OCI-LY3 (cell line): ENCODE data around the gene ITGA2.

Experiments used
- H2AFZ ChIP-seq: fragments of 200-600, 300-600 bp; shearing (Covaris generic); 2 replicates; pipeline ENCODE4 v1.6.0; 2014; ENCODE audit warnings: antibody characterized with exemption, low read depth, low read length
- H3K27ac ChIP-seq: fragments of 200-600, 300-600 bp; sonication (generic); 2 replicates; pipeline ENCODE4 v1.5.1; 2014; ENCODE audit warnings: mild to moderate bottlenecking, low read length, moderate library complexity, mixed read lengths
- H3K27me3 ChIP-seq: fragments of 200-600, 300-600 bp; sonication (generic); 2 replicates; pipeline ENCODE4 v1.6.1; 2014; ENCODE audit warnings: low read depth, low read length, mixed read lengths
- H3K36me3 ChIP-seq: fragments of 200-600, 300-600 bp; sonication (generic); replicated peaks from 2 replicates; pipeline ENCODE3; 2014; ENCODE audit warnings: low read depth, low read length, mixed read lengths
- H3K4me1 ChIP-seq: fragments of 300-600, 200-600 bp; sonication (generic); 2 replicates; pipeline ENCODE4 v1.6.1; 2014; ENCODE audit warnings: low read length, mixed read lengths
- H3K4me2 ChIP-seq: fragments of 200-600, 300-600 bp; sonication (generic); 2 replicates; pipeline ENCODE4 v1.6.1; 2014; ENCODE audit warnings: low read length, mixed read lengths
- H3K4me3 ChIP-seq: fragments of 300-600, 200-600 bp; sonication (generic); 2 replicates; pipeline ENCODE4 v1.5.1; 2014; ENCODE audit warnings: antibody characterized with exemption, mild to moderate bottlenecking, low read length, moderate library complexity
- H3K79me2 ChIP-seq: fragments of 300-600, 200-600 bp; shearing (Covaris generic); 2 replicates; pipeline ENCODE4 v1.6.1; 2014; ENCODE audit warnings: mild to moderate bottlenecking, low read length, mixed read lengths
- H3K9ac ChIP-seq: fragments of 300-600, 200-600 bp; shearing (Covaris generic); 2 replicates; pipeline ENCODE4 v1.6.0; 2014; ENCODE audit warnings: mild to moderate bottlenecking, low read length, moderate library complexity
- H3K9me3 ChIP-seq: fragments of 200-600, 300-600 bp; shearing (Covaris generic); 2 replicates; pipeline ENCODE4 v1.6.1; 2014; ENCODE audit warnings: low read length, mixed read lengths; ENCODE audit not compliant: insufficient read depth
- H4K20me1 ChIP-seq: fragments of 200-600, 300-600 bp; sonication (generic); 2 replicates; pipeline ENCODE4 v1.6.1; 2016; ENCODE audit warnings: low read length, mixed read lengths; ENCODE audit not compliant: insufficient read depth
- EZH2phosphoT487 ChIP-seq: fragments of 200-600 bp; shearing (Covaris generic); IDR thresholded peaks from 2 replicates; pipeline ENCODE4 v1.6.1; 2018; ENCODE audit warnings: antibody characterized with exemption, mixed run types, low read depth
- TF ChIP-seq, protein P1 (sequence below): fragments of 200-600, 300-600 bp; sonication (generic); IDR thresholded peaks from 2 replicates; pipeline ENCODE4 v1.5.1; 2014; ENCODE audit warnings: antibody characterized with exemption, low read length, low read depth

The ITGA2 gene

DNA sequence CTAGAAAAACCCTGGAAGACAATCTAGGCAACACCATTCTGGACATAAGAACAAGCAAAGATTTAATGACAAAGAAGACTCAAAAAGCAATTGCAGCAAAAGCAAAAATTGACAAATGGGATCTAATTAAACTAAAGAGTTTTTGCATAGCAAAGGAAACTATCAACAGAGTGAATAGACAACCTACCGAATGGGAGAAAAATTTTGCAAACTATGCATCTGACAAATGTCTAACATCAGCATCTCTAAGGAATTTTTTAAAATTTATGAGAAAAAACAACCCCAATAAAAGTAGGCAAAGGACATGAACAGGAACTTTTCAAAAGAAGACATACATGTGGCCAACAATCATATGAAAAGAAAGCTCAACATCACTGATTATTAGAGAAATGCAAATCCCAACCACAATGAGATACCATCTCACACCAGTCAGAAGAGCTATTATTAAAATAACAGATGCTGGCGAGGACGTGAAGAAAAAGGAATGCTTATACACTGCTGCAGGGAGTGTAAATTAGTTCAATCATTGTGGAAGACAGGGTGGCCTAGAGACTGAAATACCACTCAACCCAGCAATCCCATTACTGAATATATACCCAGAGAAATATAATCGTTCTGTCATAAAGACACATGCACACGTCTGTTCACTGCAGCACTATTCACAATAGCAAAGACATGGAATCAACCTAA is 116.6 kb downstream of the ITGA2 start:
- no peaks in the 10 kb centered on the region for H3K9me3 ChIP-seq
- no peaks in the 10 kb centered on the region for H3K27me3 ChIP-seq
- no peak overlapping the region for H3K4me3 ChIP-seq
- H3K36me3 ChIP-seq, result peaks cover 14% of the 10 kb centered on the region
- no peaks in the 10 kb centered on the region for H4K20me1 ChIP-seq
- peaks cover 10% of the 10 kb centered on the region; the same call in 1 of the 2 replicates for H3K4me1 ChIP-seq
- H3K27ac ChIP-seq, result no peak overlapping the region
- H3K79me2 ChIP-seq, result peaks cover 12% of the 10 kb centered on the region
- no peak overlapping the region for H2AFZ ChIP-seq
- TF ChIP-seq, protein P1, sequence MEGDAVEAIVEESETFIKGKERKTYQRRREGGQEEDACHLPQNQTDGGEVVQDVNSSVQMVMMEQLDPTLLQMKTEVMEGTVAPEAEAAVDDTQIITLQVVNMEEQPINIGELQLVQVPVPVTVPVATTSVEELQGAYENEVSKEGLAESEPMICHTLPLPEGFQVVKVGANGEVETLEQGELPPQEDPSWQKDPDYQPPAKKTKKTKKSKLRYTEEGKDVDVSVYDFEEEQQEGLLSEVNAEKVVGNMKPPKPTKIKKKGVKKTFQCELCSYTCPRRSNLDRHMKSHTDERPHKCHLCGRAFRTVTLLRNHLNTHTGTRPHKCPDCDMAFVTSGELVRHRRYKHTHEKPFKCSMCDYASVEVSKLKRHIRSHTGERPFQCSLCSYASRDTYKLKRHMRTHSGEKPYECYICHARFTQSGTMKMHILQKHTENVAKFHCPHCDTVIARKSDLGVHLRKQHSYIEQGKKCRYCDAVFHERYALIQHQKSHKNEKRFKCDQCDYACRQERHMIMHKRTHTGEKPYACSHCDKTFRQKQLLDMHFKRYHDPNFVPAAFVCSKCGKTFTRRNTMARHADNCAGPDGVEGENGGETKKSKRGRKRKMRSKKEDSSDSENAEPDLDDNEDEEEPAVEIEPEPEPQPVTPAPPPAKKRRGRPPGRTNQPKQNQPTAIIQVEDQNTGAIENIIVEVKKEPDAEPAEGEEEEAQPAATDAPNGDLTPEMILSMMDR, result no peak
- no peak for TF ChIP-seq EZH2phosphoT487
- no peak overlapping the region for H3K4me2 ChIP-seq
- no peak overlapping the region for H3K9ac ChIP-seq

DNA sequence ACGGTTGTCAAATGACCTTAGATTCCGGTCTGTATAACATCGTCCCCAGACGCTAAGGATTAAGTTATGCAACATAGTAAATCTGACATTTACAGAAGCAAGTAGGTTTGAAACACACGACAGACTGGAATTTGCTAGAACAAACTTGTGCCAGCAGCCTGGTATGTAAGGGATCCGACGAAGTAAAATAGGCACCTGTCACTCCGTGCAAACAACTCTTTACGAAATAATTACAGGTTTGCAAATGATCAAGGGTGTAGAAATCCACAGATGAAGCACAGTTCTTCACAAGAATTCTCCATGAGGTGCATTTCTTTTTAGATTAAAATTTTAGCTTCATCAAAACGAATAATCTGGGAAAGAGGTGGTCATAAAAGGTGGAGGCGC is 119.9 kb downstream of the ITGA2 start:
- no peak overlapping the region for H3K27ac ChIP-seq
- no peaks in the 10 kb centered on the region for H3K9me3 ChIP-seq
- H3K79me2 ChIP-seq, result peaks cover 12% of the 10 kb centered on the region
- peaks cover 10% of the 10 kb centered on the region; the same call in 1 of the 2 replicates for H3K4me1 ChIP-seq
- H2AFZ ChIP-seq, result no peak overlapping the region
- peak overlapping the region; percentile 88 for H3K4me2 ChIP-seq
- no peaks in the 10 kb centered on the region for H4K20me1 ChIP-seq
- H3K36me3 ChIP-seq, result peaks cover 5% of the 10 kb centered on the region
- peak overlapping the region; percentile 71 for H3K9ac ChIP-seq
- no peaks in the 10 kb centered on the region for H3K27me3 ChIP-seq
- no peak for TF ChIP-seq EZH2phosphoT487
- TF ChIP-seq, protein P1, result no peak
- H3K4me3 ChIP-seq, result peak overlapping the region; percentile 90

DNA sequence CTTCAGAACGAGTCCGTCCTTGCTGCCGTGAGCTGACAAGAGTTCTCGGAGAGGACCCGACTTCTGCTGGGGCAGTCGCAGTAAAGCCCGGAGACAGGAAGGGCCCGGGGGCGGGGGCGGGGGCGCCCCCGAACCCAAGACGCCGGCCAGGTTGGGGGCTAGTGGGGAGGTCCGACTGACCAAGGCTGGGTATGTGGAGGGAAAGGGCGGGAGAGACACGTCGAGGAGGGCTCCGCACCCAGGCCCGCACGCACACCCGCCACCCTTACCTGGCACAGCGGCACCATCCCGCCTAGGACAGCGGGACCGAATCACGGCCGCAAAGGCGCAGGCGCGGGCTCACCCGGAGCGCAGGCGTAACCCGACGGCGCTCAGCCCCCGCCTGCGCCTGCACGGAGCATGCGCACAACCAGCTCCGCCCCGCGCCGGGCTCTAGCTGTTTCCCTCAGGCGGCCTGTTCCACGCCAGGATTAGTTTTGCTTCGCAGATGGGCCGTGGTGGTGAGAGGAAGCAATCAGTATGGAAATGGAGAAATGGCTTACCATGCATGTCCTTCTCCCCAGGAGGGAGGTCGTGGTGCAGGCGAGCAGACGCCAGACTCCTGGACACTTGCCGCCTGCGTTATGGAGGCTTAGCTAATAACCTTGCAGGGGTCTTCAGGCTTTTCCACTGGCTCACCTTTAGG is 120.4 kb downstream of the ITGA2 start, which contains the start of gene MOCS2:
MOCS2 (minus strand) TSS at position 315 of the 685 bp plus-strand sequence. CDS start 2,583 bp downstream, outside the sequence.
- Histone ChIP-seq H3K36me3 (peaks cover 5% of the 10 kb centered on the region), H3K27me3 (no peaks in the 10 kb centered on the region), H4K20me1 (no peaks in the 10 kb centered on the region), H3K4me3 (peak within 1 kb of the TSS; percentile 90), H3K9ac (peak within 1 kb of the TSS; percentile 71), H3K27ac (0 out of 2 replicates have a peak within 1 kb of the TSS, but pooled peaks have one; percentile 9), H3K4me1 (peaks cover 10% of the 10 kb centered on the region; the same call in 1 of the 2 replicates), H2AFZ (peak within 1 kb of the TSS; percentile 78), H3K9me3 (no peaks in the 10 kb centered on the region), H3K79me2 (peaks cover 12% of the 10 kb centered on the region), H3K4me2 (peak within 1 kb of the TSS; percentile 88)
- TF ChIP-seq, protein P1, result no peak
- TF ChIP-seq EZH2phosphoT487, result no peak

DNA sequence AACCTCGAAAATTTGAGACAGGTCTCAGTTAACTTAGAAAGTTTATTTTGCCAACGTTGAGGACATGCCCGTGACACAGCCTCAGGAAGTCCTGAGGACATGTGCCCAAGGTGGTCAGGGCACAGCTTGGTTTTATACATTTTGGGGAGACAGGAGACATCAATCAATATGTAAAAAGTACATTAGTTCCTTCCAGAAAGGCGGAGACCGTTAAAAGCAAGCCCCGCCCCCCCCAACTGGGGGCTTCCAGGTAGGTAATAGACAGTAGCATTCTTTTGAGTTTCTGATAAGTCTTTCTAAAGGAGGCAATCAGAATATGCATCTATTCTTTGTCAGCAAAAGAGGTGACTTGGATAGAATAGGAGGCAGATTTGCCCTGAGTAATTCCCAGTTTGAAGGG is 121.0 kb downstream of the ITGA2 start:
- Histone ChIP-seq H3K9ac (peak overlapping the region; percentile 71), H3K27ac (0 out of 2 replicates have a peak overlapping the region, but pooled peaks have one; percentile 9), H4K20me1 (no peaks in the 10 kb centered on the region), H3K4me3 (peak overlapping the region; percentile 90), H2AFZ (peak overlapping the region; percentile 78), H3K36me3 (peaks cover 5% of the 10 kb centered on the region), H3K9me3 (no peaks in the 10 kb centered on the region), H3K79me2 (peaks cover 12% of the 10 kb centered on the region), H3K4me2 (peak overlapping the region; percentile 72), H3K27me3 (no peaks in the 10 kb centered on the region), H3K4me1 (peaks cover 10% of the 10 kb centered on the region; the same call in 1 of the 2 replicates)
- no peak for TF ChIP-seq EZH2phosphoT487
- TF ChIP-seq, protein P1, result no peak
